Body of pancreas (tissue), 4 donors: ENCODE results near the gene TAAR8. TPM values are rescaled to one million over a fixed set of nuclear protein-coding genes. Genes with fewer than 3 reads are reported as not detected.

Experiments
- ATAC-seq: fragments of 150-250 bp; one replicate; pipeline ENCODE4 v1.9.1; 2016
- DNase-seq, 4 donors: peaks; one replicate each; pipeline ENCODE4 v3.0.0-alpha.2; 2019
- H3K27ac ChIP-seq, 4 donors: fragments of 200-600 bp; sonication (generic); 1 replicate in 3 of 4; 2 replicates in 1 of 4; pipeline versions ENCODE4 v1.5.1 to v1.6.1; 2016 to 2019; ENCODE audit warnings: mild to moderate bottlenecking in 1 of 4, mixed read lengths in 1 of 4, moderate library complexity in 1 of 4
- H3K27me3 ChIP-seq, 2 donors: fragments of 200-600 bp; sonication (generic); one replicate each; pipeline ENCODE4 v1.6.0; 2016; ENCODE audit warnings: mild to moderate bottlenecking in 1 of 2
- H3K36me3 ChIP-seq, 2 donors: fragments of 200-600 bp; sonication (generic); replicated peaks in 1 of 2; 2 replicates each; pipeline ENCODE4 v1.5.1; 2016; ENCODE audit warnings: low read depth in 2 of 2; ENCODE audit not compliant: insufficient read depth in 1 of 2
- H3K4me1 ChIP-seq: fragments of 200-600 bp; sonication (generic); one replicate; pipeline ENCODE4 v1.6.0; 2016
- H3K4me3 ChIP-seq, 2 donors: fragments of 200-600 bp; sonication (generic); 1 replicate in 1 of 2; 2 replicates in 1 of 2; pipeline ENCODE4 v1.5.1; 2016 to 2019
- H3K9me3 ChIP-seq, 3 donors: fragments of 200-600 bp; sonication (generic); 1 replicate in 2 of 3; 2 replicates in 1 of 3; pipeline ENCODE4 v1.5.1; 2016
- POLR2A ChIP-seq, 3 donors: fragments of 450-650 bp; IDR thresholded peaks; one replicate each; pipeline ENCODE4 v1.6.1; 2016; ENCODE audit warnings: antibody characterized with exemption in 3 of 3, mild to moderate bottlenecking in 2 of 3
- WGBS, 2 donors: methylation state at CpG; one replicate each; pipeline ENCODE4 v1.1.5; 2017; 5-methylcytosine and 5-hydroxymethylcytosine counted together
- intact Hi-C: fragments of 100-400 bp; cut with DNase I; formaldehyde crosslinking; loops from one replicate; pipeline ENCODE4 v1.15.1; 2023
- total RNA-seq, 2 donors: library from RNA; depleted of rRNA; stranded (reverse); fragments of >200 nt; gene quantifications; one replicate each; pipeline ENCODE4 v1.1.0, GENCODE V29; 2016
- TF ChIP-seq, protein P1 (sequence below), 7 experiments: fragments of 450-650 bp in 4 of 7; fragments of 200-600 bp in 3 of 7; sonication (generic) in 3 of 7; IDR thresholded peaks; one replicate each; pipeline ENCODE4 v1.5.1; 2016 to 2019; ENCODE audit warnings: antibody characterized with exemption in 7 of 7

TAAR8 gene
- total RNA-seq, 2 donors from 2014 or later, result not detected

GRCh38 chr6:132566404-132566803, 13.9 kb downstream of the TAAR8 start:
- Histone ChIP-seq H3K27ac (no peak overlapping the region), H3K4me1 (no peaks in the 10 kb centered on the region), H3K4me3 (no peak overlapping the region), H3K9me3 (no peaks in the 10 kb centered on the region), H3K27me3 (no peaks in the 10 kb centered on the region), H3K36me3 (no peaks in the 10 kb centered on the region)
- ATAC-seq (no peak), DNase-seq (no peak)
- intact Hi-C loops, result no loop called here
- no peak for TF ChIP-seq POLR2A (IDR thresholded peaks at IDR 0.05)
- TF ChIP-seq, protein P1, sequence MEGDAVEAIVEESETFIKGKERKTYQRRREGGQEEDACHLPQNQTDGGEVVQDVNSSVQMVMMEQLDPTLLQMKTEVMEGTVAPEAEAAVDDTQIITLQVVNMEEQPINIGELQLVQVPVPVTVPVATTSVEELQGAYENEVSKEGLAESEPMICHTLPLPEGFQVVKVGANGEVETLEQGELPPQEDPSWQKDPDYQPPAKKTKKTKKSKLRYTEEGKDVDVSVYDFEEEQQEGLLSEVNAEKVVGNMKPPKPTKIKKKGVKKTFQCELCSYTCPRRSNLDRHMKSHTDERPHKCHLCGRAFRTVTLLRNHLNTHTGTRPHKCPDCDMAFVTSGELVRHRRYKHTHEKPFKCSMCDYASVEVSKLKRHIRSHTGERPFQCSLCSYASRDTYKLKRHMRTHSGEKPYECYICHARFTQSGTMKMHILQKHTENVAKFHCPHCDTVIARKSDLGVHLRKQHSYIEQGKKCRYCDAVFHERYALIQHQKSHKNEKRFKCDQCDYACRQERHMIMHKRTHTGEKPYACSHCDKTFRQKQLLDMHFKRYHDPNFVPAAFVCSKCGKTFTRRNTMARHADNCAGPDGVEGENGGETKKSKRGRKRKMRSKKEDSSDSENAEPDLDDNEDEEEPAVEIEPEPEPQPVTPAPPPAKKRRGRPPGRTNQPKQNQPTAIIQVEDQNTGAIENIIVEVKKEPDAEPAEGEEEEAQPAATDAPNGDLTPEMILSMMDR (IDR thresholded peaks at IDR 0.05), result no peak
- 80 to 82% methylated on average over 6 of the region's 6 CpGs for WGBS, 2 donors

- Histone ChIP-seq H3K27ac (no peak overlapping the region), H3K27me3 (no peaks in the 10 kb centered on the region), H3K9me3 (no peaks in the 10 kb centered on the region), H3K4me3 (no peak overlapping the region), H3K36me3 (no peaks in the 10 kb centered on the region), H3K4me1 (no peaks in the 10 kb centered on the region)
- intact Hi-C loops, result no loop called here
- DNase-seq, result no peak
- ATAC-seq, result no peak
- 69 to 74% methylated on average over 1 of the region's 1 CpG for WGBS, 2 donors
- no peak for TF ChIP-seq POLR2A (IDR thresholded peaks at IDR 0.05)
- TF ChIP-seq, protein P1 (IDR thresholded peaks at IDR 0.05), result no peak
Observed at GRCh38 chr6:132567566-132567965, 15.1 kb downstream of the TAAR8 start.

- 58 to 63% methylated on average over 6 of the region's 6 CpGs for WGBS, 2 donors
- no peak overlapping the region for H3K4me3 ChIP-seq
- intact Hi-C loops, result no loop called here
- H3K4me1 ChIP-seq, result no peaks in the 10 kb centered on the region
- no peak for TF ChIP-seq POLR2A (IDR thresholded peaks at IDR 0.05)
- TF ChIP-seq, protein P1 (IDR thresholded peaks at IDR 0.05), result no peak
- H3K36me3 ChIP-seq, result no peaks in the 10 kb centered on the region
- no peaks in the 10 kb centered on the region for H3K9me3 ChIP-seq
- no peaks in the 10 kb centered on the region for H3K27me3 ChIP-seq
- DNase-seq, result no peak
- no peak for ATAC-seq
- H3K27ac ChIP-seq, result no peak overlapping the region
Observed at GRCh38 chr6:132568611-132569010, 16.1 kb downstream of the TAAR8 start.

- Histone ChIP-seq H3K4me1 (no peaks in the 10 kb centered on the region), H3K27ac (no peak overlapping the region), H3K9me3 (no peaks in the 10 kb centered on the region), H3K36me3 (no peaks in the 10 kb centered on the region), H3K27me3 (no peaks in the 10 kb centered on the region), H3K4me3 (no peak overlapping the region)
- TF ChIP-seq, protein P1 (IDR thresholded peaks at IDR 0.05), result no peak
- TF ChIP-seq POLR2A (IDR thresholded peaks at IDR 0.05), result no peak
- intact Hi-C loops, result no loop called here
- 54 to 62% methylated on average over 4 of the region's 4 CpGs for WGBS, 2 donors
- ATAC-seq (no peak), DNase-seq (no peak)
Observed at GRCh38 chr6:132569170-132569569, 16.7 kb downstream of the TAAR8 start.

- TF ChIP-seq, protein P1 (IDR thresholded peaks at IDR 0.05), result no peak
- TF ChIP-seq POLR2A (IDR thresholded peaks at IDR 0.05), result no peak
- intact Hi-C loops, result no loop called here
- H3K27me3 ChIP-seq, result no peaks in the 10 kb centered on the region
- H3K4me3 ChIP-seq, result no peak within 1 kb of the TSS
- DNase-seq (no peak), ATAC-seq (no peak)
- WGBS, 2 donors, result 56 to 64% methylated on average over 15 of the region's 15 CpGs
- H3K4me1 ChIP-seq, result no peaks in the 10 kb centered on the region
- H3K36me3 ChIP-seq, result no peaks in the 10 kb centered on the region
- no peaks in the 10 kb centered on the region for H3K9me3 ChIP-seq
- no peak within 1 kb of the TSS for H3K27ac ChIP-seq
Observed at GRCh38 chr6:132570221-132570777, 17.8 kb downstream of the TAAR8 start, which contains the start of gene TAAR6. TSS of gene TAAR6 (plus strand) at chr6:132570322. CDS start at chr6:132570322, 0 bp downstream.
